Chondrocyte (in vitro differentiated cells): Measurements from ENCODE around the gene RAB43. TPM values are rescaled to one million over a fixed set of nuclear protein-coding genes. Genes with fewer than 3 reads are reported as not detected.
A peak's percentile ranks its signal among the peaks of the same experiment; 100 is the strongest.
"Not testable (repeated sequence)": the region's sequence is repeated elsewhere in the genome, so short reads cannot be mapped to it uniquely, and the experiment has no call there.

Experiments
- DNase-seq: peaks from one replicate; pipeline ENCODE4 v3.0.0; 2021; ENCODE audit warnings: mixed read lengths, low spot score
- H3K27ac Mint-ChIP-seq: one replicate; pipeline ENCODE4 v1.8.0; 2021; ENCODE audit warnings: mild to moderate bottlenecking, moderate library complexity, mixed read lengths; ENCODE audit not compliant: unreplicated experiment
- H3K27me3 Mint-ChIP-seq: 2 replicates; pipeline ENCODE4 v1.8.0; 2021; ENCODE audit warnings: low read depth, mixed read lengths
- H3K36me3 Mint-ChIP-seq: 2 replicates; pipeline ENCODE4 v1.8.0; 2021; ENCODE audit warnings: low read depth, mixed read lengths
- H3K4me1 Mint-ChIP-seq: 2 replicates; pipeline ENCODE4 v1.8.0; 2021; ENCODE audit warnings: low read depth, mild to moderate bottlenecking, mixed read lengths
- H3K4me3 Mint-ChIP-seq: one replicate; pipeline ENCODE4 v1.8.0; 2021; ENCODE audit warnings: mild to moderate bottlenecking, moderate library complexity, mixed read lengths; ENCODE audit not compliant: unreplicated experiment
- H3K9me3 Mint-ChIP-seq: 2 replicates; pipeline ENCODE4 v1.8.0; 2021; ENCODE audit warnings: low read depth, mixed read lengths
- total RNA-seq: library from RNA; stranded (reverse); gene quantifications from 3 replicates; pipeline ENCODE4 v1.2.1, GENCODE V29; 2021
- TF ChIP-seq, protein P1 (sequence below): fragments of 200-600 bp; sonication (generic); IDR thresholded peaks from 2 replicates; pipeline ENCODE4 v1.5.0; 2021; ENCODE audit warnings: antibody characterized with exemption, mild to moderate bottlenecking, moderate library complexity

Gene RAB43
- total RNA-seq, 1 donor from 2014 or later = 26.3 TPM

DNA sequence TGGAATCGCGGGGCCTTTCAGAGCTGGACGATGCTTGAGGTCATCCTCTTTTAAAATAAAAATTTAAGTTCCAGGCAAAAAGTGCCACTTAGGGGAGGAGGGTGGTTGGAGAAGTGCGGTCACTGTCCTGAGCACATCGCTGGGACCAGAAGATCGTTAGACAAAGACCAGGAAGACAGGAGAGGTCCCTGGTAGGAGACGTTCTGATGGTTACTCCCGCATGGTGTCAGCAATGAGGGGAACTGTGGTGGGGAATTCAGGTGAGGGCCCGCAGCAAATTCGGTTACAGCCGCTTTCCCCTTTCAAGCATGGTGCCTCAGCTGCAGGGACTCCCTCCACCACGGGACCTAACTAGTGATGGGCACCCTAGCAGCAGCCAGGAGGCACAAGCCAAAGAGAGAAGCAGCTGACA lies 40.3 kb upstream of the RAB43 start:
- no peak for DNase-seq
- Mint-ChIP-seq H3K36me3 (peaks cover 9% of the 10 kb centered on the region), H3K9me3 (no peaks in the 10 kb centered on the region), H3K27ac (peak overlapping the region; percentile 98), H3K27me3 (no peaks in the 10 kb centered on the region), H3K4me3 (peak overlapping the region; percentile 89), H3K4me1 (peaks cover 31% of the 10 kb centered on the region)
- TF ChIP-seq, protein P1, sequence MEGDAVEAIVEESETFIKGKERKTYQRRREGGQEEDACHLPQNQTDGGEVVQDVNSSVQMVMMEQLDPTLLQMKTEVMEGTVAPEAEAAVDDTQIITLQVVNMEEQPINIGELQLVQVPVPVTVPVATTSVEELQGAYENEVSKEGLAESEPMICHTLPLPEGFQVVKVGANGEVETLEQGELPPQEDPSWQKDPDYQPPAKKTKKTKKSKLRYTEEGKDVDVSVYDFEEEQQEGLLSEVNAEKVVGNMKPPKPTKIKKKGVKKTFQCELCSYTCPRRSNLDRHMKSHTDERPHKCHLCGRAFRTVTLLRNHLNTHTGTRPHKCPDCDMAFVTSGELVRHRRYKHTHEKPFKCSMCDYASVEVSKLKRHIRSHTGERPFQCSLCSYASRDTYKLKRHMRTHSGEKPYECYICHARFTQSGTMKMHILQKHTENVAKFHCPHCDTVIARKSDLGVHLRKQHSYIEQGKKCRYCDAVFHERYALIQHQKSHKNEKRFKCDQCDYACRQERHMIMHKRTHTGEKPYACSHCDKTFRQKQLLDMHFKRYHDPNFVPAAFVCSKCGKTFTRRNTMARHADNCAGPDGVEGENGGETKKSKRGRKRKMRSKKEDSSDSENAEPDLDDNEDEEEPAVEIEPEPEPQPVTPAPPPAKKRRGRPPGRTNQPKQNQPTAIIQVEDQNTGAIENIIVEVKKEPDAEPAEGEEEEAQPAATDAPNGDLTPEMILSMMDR = peak; percentile 71

DNA sequence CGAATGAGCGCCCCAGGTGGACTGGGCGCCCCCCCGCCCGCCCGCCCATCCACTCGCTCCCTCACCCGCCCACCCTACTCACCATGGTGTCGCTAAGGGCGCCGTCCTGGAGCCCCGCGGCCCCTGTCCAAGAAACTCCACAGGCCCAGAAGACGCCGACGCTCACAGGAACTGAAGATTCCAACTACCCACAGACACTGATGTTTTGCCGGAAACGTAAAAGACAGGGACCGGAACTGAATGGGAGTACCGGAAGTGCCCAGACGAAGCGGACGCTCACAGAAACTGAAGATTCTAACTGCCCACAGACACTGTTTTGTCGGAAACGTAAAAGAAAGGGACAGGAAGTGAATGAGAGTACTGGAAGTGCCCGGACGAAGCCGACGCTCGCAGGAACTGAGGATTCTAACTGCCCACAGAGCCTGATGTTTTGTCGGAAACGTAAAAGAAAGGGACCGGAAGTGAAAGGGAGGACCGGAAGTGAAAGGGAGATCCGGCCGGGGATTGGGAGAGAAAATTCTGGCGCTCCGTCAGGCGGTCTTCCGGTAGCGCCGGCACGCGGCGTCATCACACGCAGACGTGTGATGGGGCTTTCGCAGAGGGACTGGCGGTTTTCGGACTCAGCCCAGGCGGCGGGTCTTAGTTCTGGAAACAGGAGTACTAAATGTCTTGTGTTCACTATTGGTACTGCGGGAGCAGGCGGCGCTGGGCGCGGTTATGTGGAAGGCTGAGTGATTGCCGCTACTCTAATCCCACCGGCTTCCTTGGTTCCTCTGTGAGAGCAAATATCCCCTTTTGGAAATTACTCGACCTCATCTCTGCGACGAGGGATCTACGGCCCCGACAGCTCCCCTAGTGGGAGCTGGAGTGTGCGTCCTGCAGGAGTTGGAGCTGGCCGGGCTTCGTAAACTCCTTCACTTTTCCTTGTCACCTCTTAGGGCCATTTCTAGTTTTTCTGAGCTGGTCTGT lies 39.6 kb upstream of the RAB43 start, which contains the start of gene ISY1:
TSS of gene ISY1 (minus strand) at position 173 of the 969 bp plus-strand sequence. CDS start at position 85, 88 bp downstream.
- H3K4me3 Mint-ChIP-seq = peak within 1 kb of the TSS; percentile 89

DNA sequence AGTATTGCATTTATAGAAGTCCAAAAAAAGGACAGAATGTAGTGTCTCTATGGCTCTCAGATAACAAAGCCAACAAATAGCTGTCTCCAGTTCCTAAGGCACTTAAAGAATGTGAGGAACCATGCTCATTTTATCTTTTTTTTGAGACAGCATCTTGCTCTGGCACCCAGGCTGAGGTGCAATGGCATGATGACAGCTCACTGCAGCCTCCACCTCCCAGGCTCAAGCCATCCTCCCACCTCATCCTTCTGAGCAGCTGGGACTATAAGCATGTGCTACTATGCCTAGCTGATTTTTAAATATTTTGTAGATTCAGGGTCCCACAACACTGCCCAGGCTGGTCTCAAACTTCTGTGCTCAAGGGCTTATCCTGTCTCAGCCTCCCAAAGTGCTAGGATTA lies 23.2 kb upstream of the RAB43 start:
- Mint-ChIP-seq H3K27ac (no peak overlapping the region), H3K4me3 (no peak overlapping the region), H3K4me1 (no peaks in the 10 kb centered on the region), H3K27me3 (no peaks in the 10 kb centered on the region), H3K36me3 (peaks cover 8% of the 10 kb centered on the region), H3K9me3 (no peaks in the 10 kb centered on the region)
- no peak for DNase-seq
- TF ChIP-seq, protein P1 = no peak

More for the DNA sequence above, 39.6 kb upstream of the RAB43 start, which contains the start of gene ISY1:
- H3K27me3 Mint-ChIP-seq = no peaks in the 10 kb centered on the region
- peak within 1 kb of the TSS; percentile 98 for H3K27ac Mint-ChIP-seq
- TF ChIP-seq, protein P1 = peak; percentile 91
- peak; percentile 96 for DNase-seq
- no peaks in the 10 kb centered on the region for H3K9me3 Mint-ChIP-seq
- H3K4me1 Mint-ChIP-seq = peaks cover 31% of the 10 kb centered on the region
- H3K36me3 Mint-ChIP-seq = peaks cover 7% of the 10 kb centered on the region

DNA sequence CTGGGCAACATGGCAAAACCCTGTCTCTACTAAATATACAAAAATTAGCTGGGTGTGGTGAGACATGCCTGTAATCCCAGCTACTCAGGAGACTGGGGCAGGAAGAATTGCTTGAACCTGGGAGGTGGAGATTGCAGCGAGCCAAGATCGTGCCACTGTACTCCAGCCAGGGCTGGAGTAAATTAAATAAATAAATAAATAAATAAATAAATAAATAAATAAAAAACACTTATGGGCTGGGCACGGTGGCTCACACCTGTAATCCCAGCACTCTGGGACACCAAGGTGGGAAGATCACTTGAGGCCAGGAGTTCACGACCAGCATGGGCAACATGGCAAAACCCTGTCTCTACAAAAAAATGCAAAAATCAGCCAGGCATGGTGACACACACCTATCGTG lies 19.4 kb upstream of the RAB43 start:
- not testable (repeated sequence) for H3K36me3 Mint-ChIP-seq, H3K4me1 Mint-ChIP-seq, H3K27ac Mint-ChIP-seq, H3K9me3 Mint-ChIP-seq, H3K4me3 Mint-ChIP-seq, DNase-seq, H3K27me3 Mint-ChIP-seq

DNA sequence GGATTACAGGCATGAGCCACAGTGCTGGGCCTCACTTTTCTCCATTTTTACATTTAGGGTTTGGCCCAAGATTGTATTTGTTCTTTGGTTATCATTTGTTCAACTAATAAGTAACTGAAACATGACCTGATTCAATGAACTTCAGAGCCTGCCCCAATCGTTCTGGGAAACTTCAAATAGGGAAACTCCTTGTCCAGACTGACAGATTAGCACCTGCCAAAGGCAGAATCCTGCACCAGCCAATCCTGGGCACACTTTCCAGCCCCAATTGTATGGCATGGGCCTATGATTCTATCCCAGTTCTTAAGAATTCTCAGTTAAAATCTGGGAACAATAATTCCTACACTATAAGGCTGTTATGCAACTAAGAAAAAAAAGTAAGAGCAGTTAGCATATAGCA lies 18.3 kb upstream of the RAB43 start:
- Mint-ChIP-seq H3K27ac (no peak overlapping the region), H3K4me1 (no peaks in the 10 kb centered on the region), H3K9me3 (no peaks in the 10 kb centered on the region), H3K27me3 (no peaks in the 10 kb centered on the region), H3K36me3 (peaks cover 2% of the 10 kb centered on the region), H3K4me3 (no peak overlapping the region)
- no peak for DNase-seq
- TF ChIP-seq, protein P1 = no peak

DNA sequence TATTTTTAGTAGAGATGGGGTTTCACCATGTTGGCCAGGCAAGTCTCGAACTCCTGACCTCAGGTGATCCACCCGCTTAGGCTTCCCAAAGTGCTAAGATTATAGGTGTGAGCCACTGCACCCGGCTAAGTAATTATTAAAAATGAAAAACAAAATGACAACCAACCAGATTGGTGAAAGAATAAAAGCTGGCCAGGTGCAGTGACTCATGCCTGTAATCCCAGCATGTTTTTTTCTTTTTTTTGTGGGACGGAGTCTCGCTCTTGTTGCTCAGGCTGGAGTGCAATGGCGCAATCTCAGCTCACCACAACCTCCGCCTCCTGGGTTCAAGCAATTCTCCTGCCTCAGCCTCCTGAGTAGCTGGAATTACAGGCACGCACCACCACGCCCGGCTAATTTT lies 14.7 kb upstream of the RAB43 start:
- H3K9me3 Mint-ChIP-seq, DNase-seq, H3K27ac Mint-ChIP-seq, H3K27me3 Mint-ChIP-seq, H3K4me1 Mint-ChIP-seq, H3K4me3 Mint-ChIP-seq: not testable (repeated sequence)
- H3K36me3 Mint-ChIP-seq = peaks cover 30% of the 10 kb centered on the region
